ENCODE measurements around the gene TXNDC17.

DNA sequence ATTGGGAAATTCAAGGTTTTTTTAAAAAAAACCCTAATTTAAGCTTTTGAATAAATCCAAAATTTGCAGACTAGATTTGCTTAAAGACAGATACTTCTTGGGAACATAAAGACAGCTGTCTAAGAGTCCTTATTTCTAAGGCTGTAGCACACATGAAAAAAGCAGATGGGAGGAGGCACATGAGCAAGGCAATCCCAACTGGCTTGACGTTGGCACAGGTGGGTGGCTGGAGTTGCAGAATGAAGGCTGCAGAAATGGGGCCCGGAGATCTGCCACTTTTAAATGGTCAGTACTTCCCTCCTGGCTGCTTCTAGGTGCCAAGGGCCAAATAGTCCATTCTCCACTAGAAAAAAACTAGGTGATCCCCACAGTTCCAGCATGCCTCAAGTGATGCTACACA, 4.8 kb upstream of the TXNDC17 start:
- TF ChIP-seq, protein P1, sequence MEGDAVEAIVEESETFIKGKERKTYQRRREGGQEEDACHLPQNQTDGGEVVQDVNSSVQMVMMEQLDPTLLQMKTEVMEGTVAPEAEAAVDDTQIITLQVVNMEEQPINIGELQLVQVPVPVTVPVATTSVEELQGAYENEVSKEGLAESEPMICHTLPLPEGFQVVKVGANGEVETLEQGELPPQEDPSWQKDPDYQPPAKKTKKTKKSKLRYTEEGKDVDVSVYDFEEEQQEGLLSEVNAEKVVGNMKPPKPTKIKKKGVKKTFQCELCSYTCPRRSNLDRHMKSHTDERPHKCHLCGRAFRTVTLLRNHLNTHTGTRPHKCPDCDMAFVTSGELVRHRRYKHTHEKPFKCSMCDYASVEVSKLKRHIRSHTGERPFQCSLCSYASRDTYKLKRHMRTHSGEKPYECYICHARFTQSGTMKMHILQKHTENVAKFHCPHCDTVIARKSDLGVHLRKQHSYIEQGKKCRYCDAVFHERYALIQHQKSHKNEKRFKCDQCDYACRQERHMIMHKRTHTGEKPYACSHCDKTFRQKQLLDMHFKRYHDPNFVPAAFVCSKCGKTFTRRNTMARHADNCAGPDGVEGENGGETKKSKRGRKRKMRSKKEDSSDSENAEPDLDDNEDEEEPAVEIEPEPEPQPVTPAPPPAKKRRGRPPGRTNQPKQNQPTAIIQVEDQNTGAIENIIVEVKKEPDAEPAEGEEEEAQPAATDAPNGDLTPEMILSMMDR (IDR thresholded peaks at IDR 0.05): no peak
- TF ChIP-seq POLR2AphosphoS5 (IDR thresholded peaks at IDR 0.05): no peak
